GM12874 (cell line): ENCODE measurements around the gene UBXN10.

Experiments used
- CTCF ChIP-seq: IDR thresholded peaks from 2 replicates; pipeline ENCODE4 v1.5.1; 2011; ENCODE audit warnings: low read depth, mild to moderate bottlenecking, control low read depth, low read length, moderate library complexity; ENCODE audit not compliant: insufficient read depth

The UBXN10 gene

GRCh38 chr1:20210736-20211460 is 25.0 kb downstream of the UBXN10 start:
- no peak for TF ChIP-seq CTCF

- no peak for TF ChIP-seq CTCF
Measured at GRCh38 chr1:20211511-20211931, 25.6 kb downstream of the UBXN10 start.

GRCh38 chr1:20212085-20212684 is 26.3 kb downstream of the UBXN10 start:
- TF ChIP-seq CTCF, result no peak

- TF ChIP-seq CTCF, result peak; percentile 61
Measured at GRCh38 chr1:20212685-20213331, 26.9 kb downstream of the UBXN10 start.

- no peak for TF ChIP-seq CTCF
Measured at GRCh38 chr1:20215716-20216115, 29.8 kb downstream of the UBXN10 start.

- peak; percentile 55 for TF ChIP-seq CTCF
Measured at GRCh38 chr1:20216574-20216973, 30.7 kb downstream of the UBXN10 start.

- no peak for TF ChIP-seq CTCF
Measured at GRCh38 chr1:20220036-20220435, 34.1 kb downstream of the UBXN10 start.
